SKM-1 (cell line): ENCODE data around the gene SNX33.

Experiments used
- DNase-seq: peaks from one replicate; lab custom pipeline; 2025; ENCODE audit not compliant: unreplicated experiment; lab: John Stamatoyannopoulos, UW

The SNX33 gene

GRCh38 chr15:75641179-75641503, 6.6 kb upstream of the SNX33 start:
- no peak for DNase-seq

DNA sequence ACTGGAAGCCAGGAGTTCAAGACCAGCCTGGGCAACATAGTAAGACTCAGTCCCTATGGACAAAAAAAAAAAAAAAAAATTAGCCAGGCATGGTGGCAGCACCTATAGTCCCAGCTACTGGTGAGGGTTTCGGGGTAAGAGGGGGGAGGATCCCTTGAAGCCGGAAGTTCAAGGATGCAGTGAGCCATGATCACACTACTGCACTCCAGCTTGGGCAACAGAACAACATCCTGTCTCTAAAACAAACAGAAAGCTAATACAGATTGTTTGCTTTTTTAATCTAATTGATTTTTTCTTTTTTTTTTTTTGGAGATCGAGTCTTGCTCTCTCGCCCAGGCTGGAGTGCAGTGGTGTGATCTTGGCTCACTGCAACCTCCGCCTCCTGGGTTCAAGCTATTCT, 6.1 kb upstream of the SNX33 start:
- DNase-seq, result no peak

DNA sequence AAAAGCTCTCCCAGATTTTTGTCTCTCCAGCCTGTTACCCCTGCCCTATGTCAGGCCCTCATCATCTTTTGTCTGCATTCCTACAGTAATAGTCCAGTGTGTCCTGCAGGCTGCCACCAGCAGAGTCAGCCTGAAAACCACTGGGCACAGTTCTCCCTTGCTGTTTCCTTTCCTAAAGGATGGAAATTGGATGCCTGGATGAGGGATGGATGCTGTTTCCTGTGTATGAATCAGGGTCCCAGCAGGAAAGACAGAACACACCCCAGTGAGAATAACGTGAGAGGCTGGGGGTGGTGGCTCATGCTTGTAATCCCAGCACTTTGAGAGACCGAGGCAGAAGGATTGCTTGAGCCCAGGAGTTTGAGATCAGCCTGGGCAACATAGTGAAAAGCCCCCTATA, 3.3 kb upstream of the SNX33 start:
- no peak for DNase-seq

DNA sequence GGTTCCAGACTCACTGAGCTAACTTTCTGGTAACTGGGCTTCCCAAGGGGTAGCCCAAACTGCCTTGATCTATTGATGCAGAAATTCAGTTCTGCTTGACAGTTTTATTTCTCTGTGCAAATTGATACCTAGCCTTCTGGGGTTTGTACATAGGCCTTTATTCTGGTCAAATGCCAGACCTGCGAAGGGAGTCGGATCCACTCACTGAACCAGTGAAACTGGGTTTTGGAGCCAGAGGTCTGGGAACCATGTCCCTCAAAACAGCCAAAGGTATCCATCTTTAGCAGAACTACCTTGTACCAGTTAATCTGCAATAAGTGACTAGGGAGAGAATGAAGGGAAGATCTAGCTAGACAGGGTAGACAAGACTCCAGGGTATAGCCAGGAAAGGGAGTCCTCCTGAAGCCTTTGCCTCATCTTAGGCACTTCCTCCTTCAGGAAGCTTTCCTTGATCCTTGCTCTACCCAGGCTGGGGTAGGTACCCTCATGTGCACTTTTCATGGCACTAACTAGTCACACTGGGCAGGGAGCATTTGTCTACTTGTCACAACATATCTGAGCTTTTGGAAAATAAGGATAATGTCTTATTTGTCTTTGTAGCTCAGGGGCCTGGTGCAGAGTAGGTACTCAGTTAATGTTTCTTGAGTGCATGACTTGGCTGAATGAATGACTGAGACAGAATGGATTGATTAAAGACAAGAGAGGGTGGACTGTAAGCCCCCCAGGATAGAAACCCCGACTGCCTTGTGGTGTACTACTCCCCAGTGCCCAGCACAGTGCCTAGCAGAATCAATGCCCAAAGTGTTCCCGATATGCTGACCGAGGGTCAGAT, 1.4 kb upstream of the SNX33 start:
- DNase-seq, result no peak

GRCh38 chr15:75646944-75647364, 758 bp upstream of the SNX33 start:
- DNase-seq, result no peak

DNA sequence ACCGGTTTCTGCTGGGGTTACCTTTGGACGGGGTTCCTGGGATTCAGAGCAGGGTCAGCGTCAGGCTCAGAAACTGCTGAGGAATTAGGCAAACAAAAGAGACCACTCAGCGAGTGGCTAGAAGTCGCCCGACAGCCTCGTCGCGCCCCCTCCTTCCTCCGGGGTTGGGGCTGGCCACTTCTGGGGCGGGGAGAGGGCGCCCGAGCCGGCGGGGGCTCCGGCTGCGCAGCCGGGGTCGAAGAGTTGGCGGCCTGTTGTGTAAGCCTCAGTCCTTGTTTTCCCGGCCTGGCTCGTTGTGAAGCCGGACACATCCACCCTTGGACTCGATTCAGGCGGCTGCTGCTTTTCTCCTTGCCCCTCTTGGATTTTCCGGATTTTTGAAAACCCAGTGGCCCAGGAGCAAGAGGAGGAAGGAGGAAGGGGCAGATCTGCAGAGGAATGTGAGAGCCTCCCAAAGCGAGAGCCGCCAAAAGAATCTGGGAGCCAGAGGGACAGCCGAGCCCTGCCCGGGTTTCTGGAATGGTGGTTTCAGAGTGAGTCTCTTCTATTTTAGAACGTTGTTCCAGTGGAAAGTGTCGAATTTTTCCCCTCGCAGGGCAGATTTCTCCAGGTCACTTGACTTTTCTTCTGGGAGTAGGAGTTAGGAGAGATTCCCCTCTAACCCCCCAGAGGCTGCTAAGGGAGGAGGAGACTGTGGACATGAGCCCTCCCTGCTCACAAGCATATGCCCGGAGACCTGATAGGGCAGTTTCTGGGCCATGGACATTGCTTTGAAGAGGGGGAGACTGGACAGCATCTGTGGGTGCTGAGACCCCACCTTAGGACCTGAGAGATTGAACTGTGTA, 666 bp downstream of the SNX33 start:
- DNase-seq, result no peak

DNA sequence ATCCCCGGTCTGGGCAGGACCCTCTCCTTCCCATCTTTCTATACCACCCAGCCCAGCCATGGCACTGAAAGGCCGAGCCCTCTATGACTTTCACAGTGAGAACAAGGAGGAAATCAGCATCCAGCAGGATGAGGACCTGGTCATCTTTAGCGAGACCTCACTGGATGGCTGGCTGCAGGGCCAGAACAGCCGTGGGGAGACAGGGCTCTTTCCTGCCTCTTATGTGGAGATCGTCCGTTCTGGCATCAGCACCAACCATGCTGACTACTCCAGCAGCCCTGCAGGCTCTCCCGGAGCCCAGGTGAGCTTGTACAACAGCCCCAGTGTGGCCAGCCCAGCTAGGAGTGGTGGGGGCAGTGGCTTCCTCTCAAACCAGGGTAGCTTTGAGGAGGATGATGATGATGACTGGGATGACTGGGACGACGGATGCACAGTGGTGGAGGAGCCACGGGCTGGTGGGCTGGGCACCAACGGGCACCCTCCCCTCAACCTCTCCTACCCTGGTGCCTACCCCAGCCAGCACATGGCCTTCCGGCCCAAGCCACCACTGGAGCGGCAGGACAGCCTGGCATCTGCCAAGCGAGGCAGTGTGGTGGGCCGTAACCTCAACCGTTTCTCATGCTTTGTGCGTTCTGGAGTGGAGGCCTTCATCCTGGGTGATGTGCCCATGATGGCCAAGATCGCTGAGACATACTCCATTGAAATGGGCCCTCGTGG, 1.5 kb downstream of the SNX33 start:
- DNase-seq, result no peak

DNA sequence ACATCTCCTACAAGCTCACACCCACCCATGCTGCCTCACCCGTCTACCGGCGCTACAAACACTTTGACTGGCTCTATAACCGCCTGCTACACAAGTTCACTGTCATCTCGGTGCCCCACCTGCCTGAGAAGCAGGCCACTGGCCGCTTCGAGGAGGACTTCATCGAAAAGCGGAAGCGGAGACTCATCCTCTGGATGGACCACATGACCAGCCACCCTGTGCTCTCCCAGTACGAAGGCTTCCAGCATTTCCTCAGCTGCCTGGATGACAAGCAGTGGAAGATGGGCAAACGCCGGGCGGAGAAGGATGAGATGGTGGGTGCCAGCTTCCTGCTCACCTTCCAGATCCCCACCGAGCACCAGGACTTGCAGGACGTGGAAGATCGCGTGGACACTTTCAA, 2.1 kb downstream of the SNX33 start:
- no peak for DNase-seq

DNA sequence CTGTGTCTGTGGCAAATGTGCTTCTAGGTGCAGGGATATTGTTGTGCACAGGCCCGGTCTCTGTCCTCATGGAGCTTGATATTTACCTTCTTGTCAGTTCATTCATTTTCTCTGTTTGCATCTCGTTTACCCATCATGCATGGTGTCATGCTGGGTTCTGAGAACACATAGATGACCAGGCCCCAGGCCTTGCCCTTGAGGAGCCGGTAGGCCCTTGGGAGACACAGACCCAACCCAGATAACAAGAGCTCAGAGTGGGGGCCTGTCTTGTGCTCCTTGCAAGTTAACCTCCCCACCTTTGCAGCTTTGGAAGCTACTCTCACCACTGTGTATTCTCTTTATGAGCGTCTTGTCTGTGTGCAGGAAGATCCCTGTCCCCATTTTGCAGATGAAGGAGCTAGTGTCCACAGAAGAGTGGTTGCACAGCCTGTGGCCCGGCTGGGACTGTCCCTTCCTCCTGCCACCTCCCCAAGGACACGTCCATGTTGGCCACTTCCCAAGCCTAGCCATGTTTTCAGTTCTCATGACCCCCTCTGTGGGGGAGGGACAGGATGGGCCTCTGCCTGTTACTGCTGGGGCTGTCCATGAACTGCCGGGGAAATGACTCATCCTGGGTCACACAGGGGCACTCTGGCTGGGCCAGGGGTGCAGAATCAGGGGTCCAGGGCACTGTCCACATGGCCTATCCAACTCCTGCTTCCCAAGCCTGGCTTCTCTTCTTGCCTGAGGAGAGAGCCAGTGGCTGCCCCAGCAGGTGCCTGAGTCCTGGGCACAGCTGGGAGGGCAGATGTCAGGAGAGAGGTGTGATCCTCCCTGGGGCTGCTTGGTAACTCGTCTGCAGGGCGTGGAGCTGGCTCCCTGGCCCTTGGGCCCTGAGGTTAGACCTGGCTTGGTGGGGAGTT, 3.4 kb downstream of the SNX33 start:
- no peak for DNase-seq

GRCh38 chr15:75651810-75652543, 4.3 kb downstream of the SNX33 start:
- DNase-seq, result no peak

- no peak for DNase-seq
Measured at GRCh38 chr15:75653347-75653913, 5.7 kb downstream of the SNX33 start.

- no peak for DNase-seq
Measured at GRCh38 chr15:75654201-75654907, 6.6 kb downstream of the SNX33 start.

DNA sequence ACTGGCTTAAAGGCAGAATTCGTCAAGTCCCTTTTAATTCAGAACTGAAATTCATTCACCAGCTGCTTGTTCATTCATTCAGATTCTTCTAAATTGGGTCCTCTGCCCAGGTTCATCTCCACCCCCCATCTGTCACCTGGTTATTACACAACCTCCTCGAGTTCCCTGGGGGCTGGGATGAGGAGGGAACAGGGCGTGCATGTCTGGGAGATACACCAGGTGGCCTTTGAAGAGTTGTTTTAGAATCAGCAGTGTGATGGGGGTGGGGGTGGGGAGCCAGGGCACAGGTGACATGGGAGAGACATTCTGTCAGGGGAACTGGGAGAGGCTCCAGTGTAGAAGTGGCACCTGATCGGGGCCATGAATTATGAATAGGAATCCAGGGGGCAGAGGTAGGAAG, 8.2 kb downstream of the SNX33 start:
- DNase-seq, result no peak

- DNase-seq, result no peak
Measured at GRCh38 chr15:75656331-75656730, 8.6 kb downstream of the SNX33 start.

DNA sequence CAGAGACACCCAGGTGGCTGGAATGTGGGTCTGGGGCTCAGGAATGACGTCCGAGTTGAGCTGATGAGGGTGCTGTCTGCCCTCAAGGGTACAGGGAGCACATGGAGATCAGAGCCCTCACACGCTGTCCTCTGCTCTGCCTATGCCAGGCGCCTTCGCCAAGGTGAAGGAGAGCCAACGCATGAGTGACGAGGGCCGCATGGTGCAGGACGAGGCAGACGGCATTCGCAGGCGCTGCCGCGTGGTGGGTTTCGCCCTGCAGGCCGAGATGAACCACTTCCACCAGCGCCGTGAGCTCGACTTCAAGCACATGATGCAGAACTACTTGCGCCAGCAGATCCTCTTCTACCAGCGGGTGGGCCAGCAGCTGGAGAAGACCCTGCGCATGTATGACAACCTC, 9.1 kb downstream of the SNX33 start:
- no peak for DNase-seq

DNA sequence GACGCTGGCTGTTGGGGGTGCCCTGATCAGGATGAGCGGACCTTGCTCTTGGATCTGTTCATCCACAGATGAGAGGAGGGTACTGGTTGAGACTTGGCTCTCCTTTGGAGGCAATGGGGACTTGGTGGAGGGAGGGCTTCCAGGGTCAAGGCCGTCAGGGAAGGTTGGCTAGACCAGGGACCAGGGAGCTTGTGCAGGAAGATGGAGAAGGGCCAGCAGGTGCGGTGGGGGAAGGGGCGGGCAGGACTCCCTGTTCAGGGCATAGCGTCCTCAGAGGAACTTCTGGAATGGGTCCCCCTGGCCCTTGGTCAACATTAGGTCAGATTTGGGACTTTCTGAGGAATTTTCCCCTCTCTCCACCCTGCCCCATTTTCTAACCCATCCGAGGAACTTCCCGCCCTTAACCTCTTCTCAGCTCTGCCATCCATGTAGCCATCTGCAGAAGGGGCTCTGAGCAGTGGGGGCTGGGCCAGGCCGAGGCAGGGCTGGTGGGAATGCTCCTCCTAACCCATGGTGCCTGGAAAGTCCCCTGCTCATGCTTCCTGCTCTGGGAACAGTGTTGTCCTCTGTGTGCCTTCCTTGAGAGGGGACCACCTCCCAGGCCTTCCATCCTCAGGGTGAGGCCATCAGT, 11.5 kb downstream of the SNX33 start:
- no peak for DNase-seq

- DNase-seq, result no peak
Measured at GRCh38 chr15:75659928-75660645, 12.4 kb downstream of the SNX33 start.
